SK-N-SH treated with all-trans-retinoic acid at 6 μM for 48 hours (cell line): ENCODE measurements around the gene B3GLCT.
A peak's percentile ranks its signal among the peaks of the same experiment; 100 is the strongest.

Source experiments
- ATAC-seq: fragments of 200-7000 bp; cut with Tn5 transposase; 3 replicates; pipeline ENCODE4 v1.9.1; 2020; ENCODE audit warnings: mild to moderate bottlenecking, moderate library complexity
- ARNTL ChIP-seq: fragments of 450-650 bp; formaldehyde crosslinking; IDR thresholded peaks from 2 replicates; pipeline ENCODE4 v1.5.0; 2020; ENCODE audit warnings: low read depth, mild to moderate bottlenecking, moderate library complexity, borderline replicate concordance
- BACH2 ChIP-seq: fragments of 250-450 bp; sonication (Bioruptor Pico); IDR thresholded peaks from 2 replicates; pipeline ENCODE4 v1.9.0; 2021; ENCODE audit warnings: mild to moderate bottlenecking, borderline replicate concordance
- CREB5 ChIP-seq: fragments of 250-450 bp; sonication (Bioruptor Pico); IDR thresholded peaks from 2 replicates; pipeline ENCODE4 v1.5.1; 2020; ENCODE audit warnings: low read depth, mild to moderate bottlenecking, moderate library complexity
- CSDC2 ChIP-seq: fragments of 250-450 bp; sonication (Bioruptor Pico); IDR thresholded peaks from 2 replicates; pipeline ENCODE4 v1.5.0; 2020; ENCODE audit warnings: mild to moderate bottlenecking, moderate library complexity
- CSRNP3 ChIP-seq: fragments of 250-450 bp; sonication (Bioruptor Pico); IDR thresholded peaks from 2 replicates; pipeline ENCODE4 v1.5.1; 2021; ENCODE audit warnings: mild to moderate bottlenecking, moderate library complexity
- ESRRG ChIP-seq: fragments of 250-450 bp; sonication (Bioruptor Pico); IDR thresholded peaks from 2 replicates; pipeline ENCODE4 v1.6.1; 2021; ENCODE audit warnings: mild to moderate bottlenecking
- ISL1 ChIP-seq: fragments of 250-450 bp; sonication (Bioruptor Pico); IDR thresholded peaks from 2 replicates; pipeline ENCODE4 v2.1.2; 2022; ENCODE audit warnings: mild to moderate bottlenecking, moderate library complexity
- OSR1 ChIP-seq: fragments of 250-450 bp; sonication (Bioruptor Pico); IDR thresholded peaks from 2 replicates; pipeline ENCODE4 v1.8.0; 2022; ENCODE audit warnings: moderate library complexity, mild to moderate bottlenecking, inconsistent platforms
- PATZ1 ChIP-seq: fragments of 250-450 bp; sonication (Bioruptor Pico); IDR thresholded peaks from 2 replicates; pipeline ENCODE4 v1.8.0; 2020; ENCODE audit warnings: mild to moderate bottlenecking, moderate library complexity, borderline replicate concordance
- POU6F1 ChIP-seq: fragments of 250-450 bp; sonication (Bioruptor Pico); IDR thresholded peaks from 2 replicates; pipeline ENCODE4 v1.8.0; 2021; ENCODE audit warnings: low read depth, mild to moderate bottlenecking, moderate library complexity, borderline replicate concordance
- PPARA ChIP-seq: fragments of 250-450 bp; sonication (Bioruptor Pico); IDR thresholded peaks from 2 replicates; pipeline ENCODE4 v1.5.0; 2020; ENCODE audit warnings: mild to moderate bottlenecking, borderline replicate concordance
- RARB ChIP-seq: fragments of 250-450 bp; sonication (Bioruptor Pico); IDR thresholded peaks from 2 replicates; pipeline ENCODE4 v1.8.0; 2021; ENCODE audit warnings: mild to moderate bottlenecking, moderate library complexity
- SNAI2 ChIP-seq: fragments of 250-450 bp; sonication (Bioruptor Pico); IDR thresholded peaks from 2 replicates; pipeline ENCODE4 v1.5.0; 2020; ENCODE audit warnings: mild to moderate bottlenecking, moderate library complexity
- TCF4 ChIP-seq: fragments of 250-450 bp; sonication (Bioruptor Pico); IDR thresholded peaks from 2 replicates; pipeline ENCODE4 v1.8.0; 2021; ENCODE audit warnings: mild to moderate bottlenecking, moderate library complexity, borderline replicate concordance
- TOX ChIP-seq: fragments of 250-450 bp; sonication (Bioruptor Pico); IDR thresholded peaks from 2 replicates; pipeline ENCODE4 v1.8.0; 2021; ENCODE audit warnings: mild to moderate bottlenecking, moderate library complexity, borderline replicate concordance
- TSHZ2 ChIP-seq: fragments of 250-450 bp; sonication (Bioruptor Pico); IDR thresholded peaks from 2 replicates; pipeline ENCODE4 v1.5.0; 2020; ENCODE audit warnings: mild to moderate bottlenecking, moderate library complexity
- ZC3H10 ChIP-seq: fragments of 250-450 bp; sonication (Bioruptor Pico); IDR thresholded peaks from 2 replicates; pipeline ENCODE4 v1.5.1; 2021; ENCODE audit warnings: mild to moderate bottlenecking, moderate library complexity
- ZFP3 ChIP-seq: fragments of 250-450 bp; sonication (Bioruptor Pico); IDR thresholded peaks from 2 replicates; pipeline ENCODE4 v1.5.0; 2020; ENCODE audit warnings: mild to moderate bottlenecking, moderate library complexity
- ZFP30 ChIP-seq: fragments of 450-650 bp; formaldehyde crosslinking; IDR thresholded peaks from 2 replicates; pipeline ENCODE4 v1.5.0; 2022; ENCODE audit warnings: mild to moderate bottlenecking, moderate library complexity
- ZNF70 ChIP-seq: fragments of 450-650 bp; formaldehyde crosslinking; IDR thresholded peaks from 2 replicates; pipeline ENCODE4 v1.5.0; 2020; ENCODE audit warnings: mild to moderate bottlenecking, moderate library complexity
- ZNF8 ChIP-seq: fragments of 450-650 bp; formaldehyde crosslinking; IDR thresholded peaks from 2 replicates; pipeline ENCODE4 v1.5.0; 2020; ENCODE audit warnings: mild to moderate bottlenecking, moderate library complexity

B3GLCT gene

GRCh38 chr13:31208559-31209122, 8.9 kb downstream of the B3GLCT start:
- no peak for ATAC-seq
- no peak for TF ChIP-seq ZNF8 (CRISPR knock-in tag)
- no peak for TF ChIP-seq CREB5 (CRISPR knock-in tag)
- no peak for TF ChIP-seq ISL1
- TF ChIP-seq ARNTL (CRISPR knock-in tag) = no peak
- no peak for TF ChIP-seq ZFP3 (CRISPR knock-in tag)
- TF ChIP-seq SNAI2 (CRISPR knock-in tag) = no peak
- no peak for TF ChIP-seq PPARA (CRISPR knock-in tag)
- TF ChIP-seq OSR1 = no peak
- TF ChIP-seq ZFP30 = no peak
- no peak for TF ChIP-seq TSHZ2 (CRISPR knock-in tag)
- TF ChIP-seq TOX = no peak
- TF ChIP-seq TCF4 (CRISPR knock-in tag) = no peak
- no peak for TF ChIP-seq POU6F1 (CRISPR knock-in tag)
- no peak for TF ChIP-seq CSRNP3

GRCh38 chr13:31209172-31209840, 9.5 kb downstream of the B3GLCT start:
- ATAC-seq = peak; percentile 64
- TF ChIP-seq ESRRG (CRISPR knock-in tag) (no peak), CSRNP3 (no peak), OSR1 (no peak)
- TF ChIP-seq, all 23 proteins: peak for 0

- no peak for ATAC-seq
Measured at GRCh38 chr13:31209841-31210210, 10.1 kb downstream of the B3GLCT start.

More at GRCh38 chr13:31209841-31210210, 10.1 kb downstream of the B3GLCT start:
- TF ChIP-seq TCF4 (CRISPR knock-in tag) = no peak
- TF ChIP-seq ESRRG (CRISPR knock-in tag) = no peak
- no peak for TF ChIP-seq ISL1
- TF ChIP-seq PPARA (CRISPR knock-in tag) = no peak
- no peak for TF ChIP-seq POU6F1 (CRISPR knock-in tag)
- no peak for TF ChIP-seq BACH2 (CRISPR knock-in tag)
- no peak for TF ChIP-seq PATZ1 (CRISPR knock-in tag)
- TF ChIP-seq ZC3H10 (CRISPR knock-in tag) = no peak
- no peak for TF ChIP-seq ZFP30
- no peak for TF ChIP-seq ZNF70 (CRISPR knock-in tag)
- no peak for TF ChIP-seq ZNF8 (CRISPR knock-in tag)
- no peak for TF ChIP-seq TSHZ2 (CRISPR knock-in tag)
- TF ChIP-seq CSDC2 = no peak
- TF ChIP-seq RARB (CRISPR knock-in tag) = no peak
- TF ChIP-seq SNAI2 (CRISPR knock-in tag) = no peak
- no peak for TF ChIP-seq ARNTL (CRISPR knock-in tag)
